GM12874 (cell line): ENCODE data around the gene STON1.

Experiments
- TF ChIP-seq, protein P1 (sequence below): IDR thresholded peaks from 2 replicates; pipeline ENCODE4 v1.5.1; 2011; ENCODE audit warnings: low read depth, mild to moderate bottlenecking, control low read depth, low read length, moderate library complexity; ENCODE audit not compliant: insufficient read depth

Gene STON1

DNA sequence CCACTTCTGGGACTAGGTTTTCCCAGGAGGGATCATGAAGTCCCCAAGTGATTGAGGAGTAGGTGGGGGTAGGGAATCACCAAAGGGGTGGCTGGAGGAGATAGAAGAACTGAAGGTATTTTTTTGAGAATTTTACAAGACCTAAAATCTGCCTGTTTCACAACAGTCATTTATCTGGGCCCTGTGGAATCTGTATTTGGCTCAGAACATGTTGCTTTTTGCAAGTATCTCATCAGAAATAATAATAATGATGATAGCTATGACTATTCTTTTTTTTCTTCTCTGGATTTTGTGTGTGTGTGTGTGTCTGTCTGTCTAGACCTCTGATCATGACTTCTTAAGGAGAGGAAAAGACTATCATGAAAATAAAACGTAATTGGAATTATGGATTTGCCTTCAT is 13.9 kb downstream of the STON1 start:
- TF ChIP-seq, protein P1, sequence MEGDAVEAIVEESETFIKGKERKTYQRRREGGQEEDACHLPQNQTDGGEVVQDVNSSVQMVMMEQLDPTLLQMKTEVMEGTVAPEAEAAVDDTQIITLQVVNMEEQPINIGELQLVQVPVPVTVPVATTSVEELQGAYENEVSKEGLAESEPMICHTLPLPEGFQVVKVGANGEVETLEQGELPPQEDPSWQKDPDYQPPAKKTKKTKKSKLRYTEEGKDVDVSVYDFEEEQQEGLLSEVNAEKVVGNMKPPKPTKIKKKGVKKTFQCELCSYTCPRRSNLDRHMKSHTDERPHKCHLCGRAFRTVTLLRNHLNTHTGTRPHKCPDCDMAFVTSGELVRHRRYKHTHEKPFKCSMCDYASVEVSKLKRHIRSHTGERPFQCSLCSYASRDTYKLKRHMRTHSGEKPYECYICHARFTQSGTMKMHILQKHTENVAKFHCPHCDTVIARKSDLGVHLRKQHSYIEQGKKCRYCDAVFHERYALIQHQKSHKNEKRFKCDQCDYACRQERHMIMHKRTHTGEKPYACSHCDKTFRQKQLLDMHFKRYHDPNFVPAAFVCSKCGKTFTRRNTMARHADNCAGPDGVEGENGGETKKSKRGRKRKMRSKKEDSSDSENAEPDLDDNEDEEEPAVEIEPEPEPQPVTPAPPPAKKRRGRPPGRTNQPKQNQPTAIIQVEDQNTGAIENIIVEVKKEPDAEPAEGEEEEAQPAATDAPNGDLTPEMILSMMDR = no peak

DNA sequence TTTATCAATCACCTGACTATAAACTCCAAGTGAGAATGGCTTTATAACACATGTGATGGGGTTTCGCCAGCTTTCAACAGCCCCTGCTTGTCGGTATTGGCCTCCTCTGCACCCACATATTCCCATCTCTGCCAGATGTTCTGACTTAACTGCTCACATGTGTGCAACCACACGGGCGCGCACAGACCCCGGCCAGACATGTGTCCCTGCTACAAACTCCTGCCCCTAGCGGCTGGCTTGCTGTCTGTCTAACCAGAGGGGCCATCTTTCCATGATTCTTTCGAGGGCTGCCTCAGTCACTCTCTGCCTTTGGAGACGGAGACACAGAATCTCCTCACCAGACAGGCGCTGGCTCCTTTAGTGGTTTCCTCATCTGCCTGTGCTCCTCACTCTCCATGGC is 15.3 kb downstream of the STON1 start:
- TF ChIP-seq, protein P1 = no peak

DNA sequence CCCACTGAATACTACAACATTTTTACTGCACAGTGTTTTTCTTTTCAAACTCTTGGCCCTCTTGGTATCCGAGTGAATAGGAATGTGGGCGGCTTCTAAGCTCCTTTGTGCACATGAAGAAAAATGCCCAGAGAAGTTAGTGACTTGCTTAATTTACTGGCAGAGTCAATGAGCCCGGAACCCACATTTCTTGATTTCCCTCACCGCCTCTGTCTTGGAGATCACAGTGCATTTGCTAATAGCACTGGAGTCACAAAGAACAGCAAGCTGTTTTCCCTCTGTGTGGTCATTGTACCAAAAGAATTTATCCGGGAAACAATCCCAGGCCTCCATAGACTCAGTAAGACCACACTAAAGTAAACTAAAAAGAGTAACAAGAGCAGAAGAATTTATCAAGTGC is 18.9 kb downstream of the STON1 start:
- TF ChIP-seq, protein P1 = no peak

DNA sequence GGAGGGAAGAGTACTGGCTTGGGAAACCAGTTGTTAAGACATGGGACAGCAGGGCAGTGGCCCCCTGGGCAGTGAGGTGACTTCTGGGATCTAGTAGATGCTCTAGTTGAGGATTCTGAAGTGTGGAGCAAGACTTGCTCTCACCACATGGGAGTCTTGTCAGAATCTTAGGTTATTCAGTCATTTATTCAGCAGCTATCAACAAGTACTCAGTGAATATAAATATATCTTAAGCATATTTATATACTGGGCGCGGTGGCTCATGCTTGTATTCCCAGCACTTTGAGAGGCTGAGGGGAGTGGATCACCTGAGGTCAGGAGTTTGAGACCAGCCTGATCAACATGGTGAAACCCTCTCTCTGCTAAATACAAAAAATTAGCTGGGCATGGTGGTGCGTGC is 20.0 kb downstream of the STON1 start:
- TF ChIP-seq, protein P1 = no peak

DNA sequence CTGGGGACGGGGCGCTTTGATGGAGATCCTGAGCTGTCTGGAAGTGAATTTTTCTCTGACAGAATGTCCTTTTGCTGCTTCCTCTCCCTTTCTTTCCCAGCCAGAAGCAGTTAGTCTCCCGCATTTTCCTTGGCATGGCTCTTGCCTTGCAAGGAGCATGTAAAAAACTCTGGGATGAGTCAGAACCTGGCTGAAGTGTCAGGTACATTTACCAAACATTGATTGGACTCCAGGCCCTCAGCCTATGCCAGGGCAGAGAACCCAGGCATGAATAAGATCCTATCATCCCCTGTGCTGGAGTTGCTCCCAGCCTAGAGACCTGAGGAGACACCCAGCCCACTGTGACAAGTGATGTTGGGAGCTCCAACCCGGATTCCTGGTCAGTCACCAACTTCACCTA is 21.6 kb downstream of the STON1 start:
- TF ChIP-seq, protein P1 = no peak

DNA sequence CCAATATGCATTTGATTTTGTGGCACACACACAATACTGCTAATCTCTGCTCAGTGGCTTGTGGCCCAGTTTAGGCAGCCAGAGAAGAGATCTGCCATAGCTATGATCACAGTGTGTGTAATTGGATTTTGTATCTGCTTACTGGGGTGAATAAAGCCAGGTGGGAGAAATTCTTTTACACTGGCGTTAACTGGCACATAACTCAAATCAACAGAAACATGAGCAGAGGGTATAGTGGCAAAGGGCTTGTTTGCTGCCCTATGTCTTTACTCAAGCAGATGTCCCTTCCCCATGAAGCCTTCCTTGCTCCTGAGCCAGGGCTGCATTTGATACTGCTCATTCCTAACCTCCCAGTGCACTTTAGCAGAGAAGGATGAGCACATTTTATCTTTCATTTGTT is 28.5 kb downstream of the STON1 start:
- TF ChIP-seq, protein P1 = no peak

DNA sequence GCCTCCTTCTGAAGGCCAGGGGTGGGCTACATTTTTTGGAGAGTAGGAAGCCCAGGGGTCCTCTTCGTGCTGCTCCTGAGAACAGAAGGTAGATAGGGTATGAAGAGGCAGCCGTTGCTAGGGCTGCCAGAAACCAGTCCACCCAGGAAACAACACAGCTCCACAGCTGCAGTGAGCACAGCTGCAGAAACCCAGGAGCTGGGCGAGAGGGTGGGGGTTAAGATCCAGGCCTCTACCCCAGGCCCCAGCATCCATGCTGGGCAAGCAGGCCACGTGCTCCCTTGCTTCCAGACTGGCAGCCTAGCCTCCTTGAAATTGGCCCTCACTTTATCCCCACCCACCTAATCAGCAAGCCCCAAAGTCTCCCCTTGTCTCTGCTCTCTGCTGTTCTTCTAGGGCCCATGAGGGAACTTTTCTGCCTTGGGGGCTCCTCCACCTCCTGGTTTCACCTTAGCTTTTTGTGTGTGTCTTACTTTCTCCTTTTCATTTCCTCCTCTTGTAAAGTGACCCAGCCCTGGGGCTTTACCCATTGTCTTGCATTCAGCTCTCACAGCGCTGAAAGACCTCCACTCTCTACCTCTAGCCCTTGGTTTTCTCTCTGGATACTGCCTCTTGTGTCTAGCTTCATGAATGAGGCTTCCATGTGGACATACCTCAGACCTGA is 30.7 kb downstream of the STON1 start:
- TF ChIP-seq, protein P1 = no peak

DNA sequence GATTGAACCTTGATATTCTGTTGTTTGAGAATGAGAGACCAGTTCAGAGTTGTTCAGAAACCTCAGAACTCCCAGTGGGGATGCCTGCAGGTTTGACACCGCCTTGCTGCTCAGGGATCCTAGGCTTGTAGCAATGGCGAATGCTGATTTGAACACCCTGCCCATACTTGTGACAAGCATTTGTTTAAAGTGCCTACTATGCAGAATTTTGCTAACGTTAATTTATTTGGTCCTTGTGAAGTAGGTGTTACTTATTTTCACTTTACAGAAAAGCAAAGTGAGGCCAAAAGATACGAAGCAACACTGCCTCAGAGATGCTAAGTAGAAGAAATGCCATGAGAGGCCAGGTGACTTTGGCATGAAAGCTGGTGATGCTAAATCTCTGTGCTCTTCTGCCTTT is 32.3 kb downstream of the STON1 start:
- TF ChIP-seq, protein P1 = no peak
